ENCODE results near the gene LEFTY2.

LEFTY2 gene

DNA sequence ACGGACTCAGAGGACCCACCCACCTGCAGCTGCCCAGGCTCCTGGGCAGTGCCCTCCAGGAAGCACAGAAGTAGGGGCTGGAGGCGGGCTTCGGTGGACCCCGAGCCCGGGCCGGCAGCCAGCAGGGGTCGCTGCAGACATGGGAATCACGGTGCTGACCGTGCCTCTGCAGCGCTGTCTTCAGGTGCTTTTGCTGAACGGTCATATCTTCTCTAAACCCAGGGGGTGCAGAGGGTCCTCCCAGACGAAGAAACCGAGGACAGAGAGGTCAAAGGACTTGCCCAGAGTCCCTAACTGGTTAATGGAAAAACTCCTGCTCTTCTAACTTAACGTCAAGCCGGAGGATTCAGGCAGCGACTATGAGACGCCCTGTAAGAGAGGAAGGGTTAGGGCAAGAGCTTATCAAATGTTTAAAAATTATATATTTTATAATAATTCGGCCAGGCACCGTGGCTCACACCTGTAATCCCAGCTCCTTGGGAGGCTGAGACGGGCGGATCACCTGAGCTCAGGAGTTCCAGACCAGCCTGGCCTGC lies 21.5 kb upstream of the LEFTY2 start:
- Histone ChIP-seq H3K4me3 (ENCODE audit: severe bottlenecking) (no peak overlapping the region), H3K9me3 (ENCODE audit: severe bottlenecking) (no peaks in the 10 kb centered on the region), H3K4me1 (ENCODE audit: insufficient read depth, poor library complexity, severe bottlenecking) (no peaks in the 10 kb centered on the region), H3K27ac (ENCODE audit: poor library complexity, severe bottlenecking) (no peak overlapping the region), H3K27me3 (ENCODE audit: insufficient read depth, poor library complexity, severe bottlenecking) (no peaks in the 10 kb centered on the region), H3K36me3 (ENCODE audit: low read depth) (no peaks in the 10 kb centered on the region)
- TF ChIP-seq, protein P1, sequence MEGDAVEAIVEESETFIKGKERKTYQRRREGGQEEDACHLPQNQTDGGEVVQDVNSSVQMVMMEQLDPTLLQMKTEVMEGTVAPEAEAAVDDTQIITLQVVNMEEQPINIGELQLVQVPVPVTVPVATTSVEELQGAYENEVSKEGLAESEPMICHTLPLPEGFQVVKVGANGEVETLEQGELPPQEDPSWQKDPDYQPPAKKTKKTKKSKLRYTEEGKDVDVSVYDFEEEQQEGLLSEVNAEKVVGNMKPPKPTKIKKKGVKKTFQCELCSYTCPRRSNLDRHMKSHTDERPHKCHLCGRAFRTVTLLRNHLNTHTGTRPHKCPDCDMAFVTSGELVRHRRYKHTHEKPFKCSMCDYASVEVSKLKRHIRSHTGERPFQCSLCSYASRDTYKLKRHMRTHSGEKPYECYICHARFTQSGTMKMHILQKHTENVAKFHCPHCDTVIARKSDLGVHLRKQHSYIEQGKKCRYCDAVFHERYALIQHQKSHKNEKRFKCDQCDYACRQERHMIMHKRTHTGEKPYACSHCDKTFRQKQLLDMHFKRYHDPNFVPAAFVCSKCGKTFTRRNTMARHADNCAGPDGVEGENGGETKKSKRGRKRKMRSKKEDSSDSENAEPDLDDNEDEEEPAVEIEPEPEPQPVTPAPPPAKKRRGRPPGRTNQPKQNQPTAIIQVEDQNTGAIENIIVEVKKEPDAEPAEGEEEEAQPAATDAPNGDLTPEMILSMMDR (IDR thresholded peaks at IDR 0.05; ENCODE audit: poor library complexity, severe bottlenecking) = no peak
- DNase-seq (ENCODE audit: low spot score) (no peak), ATAC-seq (ENCODE audit: low read depth) (no peak)

DNA sequence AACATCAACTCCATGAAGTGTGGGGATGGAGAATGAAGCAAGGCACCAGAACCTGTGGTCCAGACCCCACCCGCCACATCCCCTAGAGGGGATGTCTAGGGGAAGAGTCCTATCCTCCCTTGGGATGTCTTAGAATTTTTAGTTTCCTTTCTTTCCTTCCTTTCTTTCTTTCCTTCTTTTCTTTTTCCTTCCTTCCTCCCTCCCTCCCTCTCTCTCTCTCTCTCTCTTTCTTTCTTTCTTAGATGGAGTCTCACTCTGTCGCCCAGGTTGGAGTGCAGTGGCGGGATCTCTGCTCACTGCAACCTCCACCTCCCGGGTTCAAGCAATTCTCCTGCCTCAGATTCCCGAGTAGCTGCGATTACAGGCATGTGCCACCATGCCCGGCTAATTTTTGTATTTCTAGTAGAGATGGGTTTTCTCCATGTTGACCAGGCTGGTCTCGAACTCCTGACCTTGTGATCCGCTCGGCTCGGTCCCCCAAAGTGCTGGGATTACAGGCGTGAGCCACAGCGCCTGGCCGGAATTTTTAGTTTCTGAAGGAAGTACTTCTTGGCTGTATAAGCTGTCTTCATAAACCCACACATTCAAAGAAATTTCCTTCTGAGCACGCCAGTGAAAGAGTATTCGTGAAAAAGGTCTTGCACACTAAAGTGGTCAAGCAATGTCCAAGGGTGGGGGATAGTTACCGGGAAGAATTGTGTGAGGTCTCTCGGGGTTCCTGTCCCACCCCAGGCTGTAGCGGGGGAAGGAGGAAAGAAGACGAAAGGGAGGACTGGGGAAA lies 20.8 kb upstream of the LEFTY2 start:
- no peak for DNase-seq (ENCODE audit: low spot score)
- ATAC-seq (ENCODE audit: low read depth) = no peak
- no peaks in the 10 kb centered on the region for H3K36me3 ChIP-seq (ENCODE audit: low read depth)
- no peaks in the 10 kb centered on the region for H3K9me3 ChIP-seq (ENCODE audit: severe bottlenecking)
- no peaks in the 10 kb centered on the region for H3K4me1 ChIP-seq (ENCODE audit: insufficient read depth, poor library complexity, severe bottlenecking)
- H3K27me3 ChIP-seq (ENCODE audit: insufficient read depth, poor library complexity, severe bottlenecking) = no peaks in the 10 kb centered on the region
- TF ChIP-seq, protein P1 (IDR thresholded peaks at IDR 0.05; ENCODE audit: poor library complexity, severe bottlenecking) = no peak
- H3K4me3 ChIP-seq (ENCODE audit: severe bottlenecking) = no peak overlapping the region
- H3K27ac ChIP-seq (ENCODE audit: poor library complexity, severe bottlenecking) = no peak overlapping the region

DNA sequence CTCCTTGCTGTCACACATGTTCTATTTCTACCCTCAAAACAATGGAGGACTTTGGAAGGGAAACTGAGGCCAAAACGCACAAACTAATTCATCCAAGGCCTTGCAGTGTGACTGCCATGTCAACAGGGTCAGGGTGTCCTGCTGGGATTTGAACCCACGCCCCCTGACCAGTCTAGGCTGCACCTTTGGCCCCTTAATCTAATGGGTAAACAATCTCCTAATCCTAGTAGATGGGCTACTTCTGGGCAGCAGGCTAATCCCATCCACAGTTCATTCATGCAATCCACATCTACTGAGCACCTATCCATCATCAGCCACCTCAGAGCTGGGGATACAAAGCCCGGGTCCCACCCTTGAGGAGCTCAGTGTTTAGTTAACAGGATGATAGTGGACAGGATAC lies 17.0 kb upstream of the LEFTY2 start:
- H3K27ac ChIP-seq (ENCODE audit: poor library complexity, severe bottlenecking) = no peak overlapping the region
- no peaks in the 10 kb centered on the region for H3K9me3 ChIP-seq (ENCODE audit: severe bottlenecking)
- DNase-seq (ENCODE audit: low spot score) (no peak), ATAC-seq (ENCODE audit: low read depth) (no peak)
- no peak overlapping the region for H3K4me3 ChIP-seq (ENCODE audit: severe bottlenecking)
- TF ChIP-seq, protein P1 (IDR thresholded peaks at IDR 0.05; ENCODE audit: poor library complexity, severe bottlenecking) = no peak
- H3K4me1 ChIP-seq (ENCODE audit: insufficient read depth, poor library complexity, severe bottlenecking) = no peaks in the 10 kb centered on the region
- no peaks in the 10 kb centered on the region for H3K27me3 ChIP-seq (ENCODE audit: insufficient read depth, poor library complexity, severe bottlenecking)
- H3K36me3 ChIP-seq (ENCODE audit: low read depth) = no peaks in the 10 kb centered on the region

DNA sequence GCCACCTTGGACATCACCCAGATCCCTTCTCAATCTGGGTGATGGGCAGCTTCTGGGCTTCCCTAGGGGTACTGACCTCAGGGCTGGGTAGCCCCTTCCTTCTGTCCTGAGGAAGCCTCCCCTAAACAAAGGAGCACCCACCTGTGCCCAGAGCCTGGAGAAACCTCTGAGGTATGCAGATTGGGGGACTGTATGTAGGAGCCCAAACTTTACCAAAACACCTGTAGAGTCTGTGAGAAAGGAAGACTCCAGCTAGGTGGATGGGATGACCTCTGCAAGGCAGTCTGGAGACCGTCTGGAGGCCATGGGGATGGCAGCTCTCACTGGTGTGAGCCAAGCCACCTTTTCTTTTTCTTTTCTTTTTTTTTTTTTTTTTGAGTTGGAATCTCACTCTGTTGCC lies 13.7 kb upstream of the LEFTY2 start:
- no peaks in the 10 kb centered on the region for H3K4me1 ChIP-seq (ENCODE audit: insufficient read depth, poor library complexity, severe bottlenecking)
- ATAC-seq (ENCODE audit: low read depth) (no peak), DNase-seq (ENCODE audit: low spot score) (no peak)
- H3K4me3 ChIP-seq (ENCODE audit: severe bottlenecking) = no peak overlapping the region
- no peaks in the 10 kb centered on the region for H3K27me3 ChIP-seq (ENCODE audit: insufficient read depth, poor library complexity, severe bottlenecking)
- no peaks in the 10 kb centered on the region for H3K36me3 ChIP-seq (ENCODE audit: low read depth)
- no peaks in the 10 kb centered on the region for H3K9me3 ChIP-seq (ENCODE audit: severe bottlenecking)
- H3K27ac ChIP-seq (ENCODE audit: poor library complexity, severe bottlenecking) = no peak overlapping the region
- TF ChIP-seq, protein P1 (IDR thresholded peaks at IDR 0.05; ENCODE audit: poor library complexity, severe bottlenecking) = no peak

DNA sequence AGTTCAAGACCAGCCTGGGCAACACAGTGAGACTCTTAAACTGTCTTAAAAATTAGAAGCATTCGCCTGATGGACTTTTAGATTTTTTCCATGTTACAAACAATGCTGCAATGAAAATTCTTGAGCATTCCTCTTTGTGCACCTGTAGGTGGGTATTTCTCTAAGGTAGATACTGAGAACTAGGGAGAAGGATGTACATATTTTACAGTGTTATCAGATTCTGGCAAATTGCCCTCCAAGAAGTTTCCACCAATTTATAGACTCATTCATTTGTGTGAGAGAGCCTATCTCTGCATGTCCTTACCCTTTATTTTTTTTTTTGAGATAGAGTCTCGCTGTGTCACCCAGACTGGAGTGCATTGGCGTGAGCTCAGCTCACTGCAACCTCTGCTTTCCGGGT lies 12.3 kb upstream of the LEFTY2 start:
- H3K27ac ChIP-seq (ENCODE audit: poor library complexity, severe bottlenecking) = no peak overlapping the region
- DNase-seq (ENCODE audit: low spot score) = no peak
- H3K36me3 ChIP-seq (ENCODE audit: low read depth) = no peaks in the 10 kb centered on the region
- TF ChIP-seq, protein P1 (IDR thresholded peaks at IDR 0.05; ENCODE audit: poor library complexity, severe bottlenecking) = no peak
- no peaks in the 10 kb centered on the region for H3K9me3 ChIP-seq (ENCODE audit: severe bottlenecking)
- no peak for ATAC-seq (ENCODE audit: low read depth)
- no peak overlapping the region for H3K4me3 ChIP-seq (ENCODE audit: severe bottlenecking)
- H3K27me3 ChIP-seq (ENCODE audit: insufficient read depth, poor library complexity, severe bottlenecking) = no peaks in the 10 kb centered on the region
- H3K4me1 ChIP-seq (ENCODE audit: insufficient read depth, poor library complexity, severe bottlenecking) = no peaks in the 10 kb centered on the region

Measured in RWPE2 (cell line).